ENCODE data around the gene ZBTB46. TPM values are rescaled to one million over a fixed set of nuclear protein-coding genes. Genes with fewer than 3 reads are reported as not detected.
"Not testable (repeated sequence)": the region's sequence is repeated elsewhere in the genome, so short reads cannot be mapped to it uniquely, and the experiment has no call there.

ZBTB46 gene
- total and polyA plus RNA-seq, 2 donors (not counting 1 experiment from before 2014, with no cell fraction given), result 0.96 to 4.5 TPM

DNA sequence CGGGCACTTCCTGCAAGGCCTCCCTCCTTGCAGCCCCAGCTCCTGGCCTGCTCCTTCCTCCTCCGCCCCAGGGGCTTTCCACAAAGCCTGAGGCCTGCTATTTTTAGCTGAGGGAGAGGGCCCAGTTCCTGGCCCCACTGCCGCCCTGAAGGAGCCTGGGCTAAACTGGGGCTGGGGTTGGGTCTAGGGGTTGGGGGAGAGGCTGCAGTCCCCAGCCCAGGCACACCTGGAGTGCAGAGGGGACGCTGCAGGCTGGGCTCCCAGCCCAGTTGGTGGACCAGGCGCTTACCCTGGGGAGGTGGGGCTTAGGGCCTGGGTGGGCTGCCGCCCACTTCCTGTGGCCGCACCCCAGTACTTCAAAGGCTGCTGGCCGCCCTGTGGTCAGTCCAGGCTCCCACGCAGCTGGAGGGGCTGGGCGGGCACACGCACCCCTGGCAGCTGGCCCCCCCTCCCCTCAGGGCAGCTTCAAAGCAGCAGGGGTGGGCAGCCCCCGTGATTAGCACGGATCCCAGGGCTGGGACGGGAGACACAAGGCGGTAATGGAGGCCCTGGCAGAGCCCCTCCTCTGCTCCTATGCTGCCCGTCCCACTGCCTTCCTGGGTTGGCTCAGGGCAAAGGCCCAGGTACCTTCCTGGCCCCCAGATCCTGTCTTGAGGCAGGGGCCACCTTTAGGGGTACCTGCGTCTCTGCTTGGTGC, 23.2 kb upstream of the ZBTB46 start:
- Histone ChIP-seq H3K9me3 (ENCODE audit: control insufficient read depth, insufficient read depth, low read depth, low read length) (no peaks in the 10 kb centered on the region), H4K20me1 (ENCODE audit: control insufficient read depth, extremely low read depth, insufficient read depth, low read length) (no peaks in the 10 kb centered on the region), H2AFZ (ENCODE audit: low read length) (no peak overlapping the region), H3K27me3 (ENCODE audit: control insufficient read depth, insufficient read depth, low read length) (no peaks in the 10 kb centered on the region), H3K27ac (ENCODE audit: insufficient read depth, low read length) (no peak overlapping the region), H3K79me2 (ENCODE audit: control insufficient read depth, insufficient read depth, low read length) (no peaks in the 10 kb centered on the region), H3K9ac (ENCODE audit: insufficient read depth, low read length) (no peak overlapping the region), H3K4me3 (replicated peaks in 1 of 4; ENCODE audit: control extremely low read depth in 1 of 4, insufficient read depth in 1 of 4, low read depth in 3 of 4, low read length in 4 of 4) (no peak overlapping the region), H3K4me2 (ENCODE audit: extremely low read depth, insufficient read depth, low read length) (no peak overlapping the region), H3K4me1 (ENCODE audit: control insufficient read depth, extremely low read depth, insufficient read depth, low read length) (peaks cover 20% of the 10 kb centered on the region), H3K36me3 (ENCODE audit: control insufficient read depth, insufficient read depth, low read length) (no peaks in the 10 kb centered on the region)
- TF ChIP-seq, protein P1, sequence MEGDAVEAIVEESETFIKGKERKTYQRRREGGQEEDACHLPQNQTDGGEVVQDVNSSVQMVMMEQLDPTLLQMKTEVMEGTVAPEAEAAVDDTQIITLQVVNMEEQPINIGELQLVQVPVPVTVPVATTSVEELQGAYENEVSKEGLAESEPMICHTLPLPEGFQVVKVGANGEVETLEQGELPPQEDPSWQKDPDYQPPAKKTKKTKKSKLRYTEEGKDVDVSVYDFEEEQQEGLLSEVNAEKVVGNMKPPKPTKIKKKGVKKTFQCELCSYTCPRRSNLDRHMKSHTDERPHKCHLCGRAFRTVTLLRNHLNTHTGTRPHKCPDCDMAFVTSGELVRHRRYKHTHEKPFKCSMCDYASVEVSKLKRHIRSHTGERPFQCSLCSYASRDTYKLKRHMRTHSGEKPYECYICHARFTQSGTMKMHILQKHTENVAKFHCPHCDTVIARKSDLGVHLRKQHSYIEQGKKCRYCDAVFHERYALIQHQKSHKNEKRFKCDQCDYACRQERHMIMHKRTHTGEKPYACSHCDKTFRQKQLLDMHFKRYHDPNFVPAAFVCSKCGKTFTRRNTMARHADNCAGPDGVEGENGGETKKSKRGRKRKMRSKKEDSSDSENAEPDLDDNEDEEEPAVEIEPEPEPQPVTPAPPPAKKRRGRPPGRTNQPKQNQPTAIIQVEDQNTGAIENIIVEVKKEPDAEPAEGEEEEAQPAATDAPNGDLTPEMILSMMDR (conservative IDR thresholded peaks at IDR 0.05 in 1 of 2, IDR thresholded peaks at IDR 0.05 in 1 of 2; ENCODE audit: low read depth in 1 of 2, low read length in 2 of 2), result no peak
- no peak for TF ChIP-seq EZH2 (IDR thresholded peaks at IDR 0.05; ENCODE audit: low read length, missing control alignments)
- DNase-seq (ENCODE audit: low read depth in 2 of 2), result peak in 1 of 2 donors; percentile 37

DNA sequence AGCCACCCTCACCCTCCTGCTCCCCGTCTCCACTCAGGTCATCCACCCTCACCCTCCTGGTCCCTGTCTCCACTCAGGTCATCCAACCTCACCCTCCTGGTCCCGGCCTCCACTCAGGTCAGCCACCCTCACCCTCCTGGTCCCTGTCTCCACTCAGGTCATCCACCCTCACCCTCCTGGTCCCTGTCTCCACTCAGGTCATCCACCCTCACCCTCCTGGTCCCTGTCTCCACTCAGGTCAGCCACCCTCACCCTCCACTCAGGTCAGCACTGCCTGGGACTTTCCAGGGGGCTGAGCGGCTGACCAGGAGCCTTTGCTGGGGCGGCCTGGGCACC, 22.6 kb upstream of the ZBTB46 start:
- not testable (repeated sequence) for DNase-seq (ENCODE audit: low read depth in 2 of 2); H4K20me1 ChIP-seq (ENCODE audit: control insufficient read depth, extremely low read depth, insufficient read depth, low read length); H3K27me3 ChIP-seq (ENCODE audit: control insufficient read depth, insufficient read depth, low read length); H3K4me3 ChIP-seq (replicated peaks in 1 of 4; ENCODE audit: control extremely low read depth in 1 of 4, insufficient read depth in 1 of 4, low read depth in 3 of 4, low read length in 4 of 4); H3K36me3 ChIP-seq (ENCODE audit: control insufficient read depth, insufficient read depth, low read length); H3K27ac ChIP-seq (ENCODE audit: insufficient read depth, low read length); H3K9ac ChIP-seq (ENCODE audit: insufficient read depth, low read length); H3K79me2 ChIP-seq (ENCODE audit: control insufficient read depth, insufficient read depth, low read length); H3K9me3 ChIP-seq (ENCODE audit: control insufficient read depth, insufficient read depth, low read depth, low read length); H2AFZ ChIP-seq (ENCODE audit: low read length); H3K4me2 ChIP-seq (ENCODE audit: extremely low read depth, insufficient read depth, low read length)
- H3K4me1 ChIP-seq (ENCODE audit: control insufficient read depth, extremely low read depth, insufficient read depth, low read length), result peaks cover 15% of the 10 kb centered on the region

DNA sequence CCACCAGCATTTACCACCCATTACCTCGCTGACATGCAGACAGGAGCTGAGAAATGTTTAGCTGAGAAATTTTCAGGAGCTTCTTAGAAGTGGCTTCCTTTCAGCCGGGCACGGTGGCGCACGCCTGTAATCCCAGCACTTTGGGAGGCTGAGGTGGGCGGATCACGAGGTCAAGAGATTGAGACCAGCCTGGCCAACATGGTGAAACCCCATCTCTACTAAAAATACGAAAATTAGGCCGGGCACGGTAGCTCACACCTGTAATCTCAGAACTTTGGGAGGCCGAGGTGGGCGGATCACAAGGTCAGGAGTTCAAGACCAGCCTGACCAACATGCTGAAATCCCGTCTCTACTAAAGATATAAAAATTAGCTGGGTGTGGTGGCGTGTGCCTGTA, 20.5 kb upstream of the ZBTB46 start:
- not testable (repeated sequence) for H3K4me3 ChIP-seq (replicated peaks in 1 of 4; ENCODE audit: control extremely low read depth in 1 of 4, insufficient read depth in 1 of 4, low read depth in 3 of 4, low read length in 4 of 4); H3K27me3 ChIP-seq (ENCODE audit: control insufficient read depth, insufficient read depth, low read length); H4K20me1 ChIP-seq (ENCODE audit: control insufficient read depth, extremely low read depth, insufficient read depth, low read length); H3K4me2 ChIP-seq (ENCODE audit: extremely low read depth, insufficient read depth, low read length); H3K9me3 ChIP-seq (ENCODE audit: control insufficient read depth, insufficient read depth, low read depth, low read length); H3K36me3 ChIP-seq (ENCODE audit: control insufficient read depth, insufficient read depth, low read length); H3K79me2 ChIP-seq (ENCODE audit: control insufficient read depth, insufficient read depth, low read length); H3K9ac ChIP-seq (ENCODE audit: insufficient read depth, low read length); H2AFZ ChIP-seq (ENCODE audit: low read length); H3K4me1 ChIP-seq (ENCODE audit: control insufficient read depth, extremely low read depth, insufficient read depth, low read length); H3K27ac ChIP-seq (ENCODE audit: insufficient read depth, low read length); DNase-seq (ENCODE audit: low read depth in 2 of 2)

DNA sequence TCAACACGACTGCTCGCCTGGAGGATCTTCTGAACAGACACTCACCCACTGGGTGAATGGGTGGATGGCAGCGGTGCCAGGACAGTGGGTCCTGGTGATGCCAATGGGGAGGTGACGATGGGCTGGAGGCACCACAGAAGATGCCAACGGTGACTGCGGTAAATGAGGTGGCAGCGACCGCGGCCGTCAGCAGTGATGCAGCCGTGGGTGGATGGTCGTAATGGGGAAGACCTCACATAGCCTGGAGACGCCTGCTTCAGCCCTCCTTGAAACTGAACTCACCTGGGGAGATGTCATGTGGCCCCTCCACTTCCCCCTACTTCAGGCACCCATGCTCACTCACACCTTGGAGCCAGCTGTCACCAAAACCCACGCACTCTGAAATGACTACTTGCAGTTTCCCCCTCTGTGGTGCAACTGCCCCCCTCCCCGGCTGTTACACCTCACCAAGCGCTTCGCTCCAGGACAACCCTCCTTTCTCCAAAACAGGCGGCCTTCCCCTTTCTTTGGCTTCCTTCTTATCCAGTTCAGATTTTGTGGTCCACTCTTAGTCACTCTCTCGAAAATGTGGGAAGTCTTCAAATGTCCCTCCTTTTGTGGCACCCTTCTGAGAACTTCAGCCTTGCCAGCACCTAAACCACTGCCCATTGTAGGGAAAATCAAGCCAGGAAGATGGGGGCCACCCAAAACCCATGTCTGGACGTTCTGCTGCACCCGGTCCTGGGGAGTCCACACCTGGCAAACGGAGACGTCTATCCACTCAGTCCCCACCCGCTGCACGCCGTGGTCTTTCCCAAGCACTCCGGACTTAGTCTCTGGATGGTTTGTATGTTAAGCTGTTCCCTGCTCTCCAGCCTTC, 19.9 kb upstream of the ZBTB46 start:
- Histone ChIP-seq H3K4me1 (ENCODE audit: control insufficient read depth, extremely low read depth, insufficient read depth, low read length) (peaks cover 14% of the 10 kb centered on the region), H4K20me1 (ENCODE audit: control insufficient read depth, extremely low read depth, insufficient read depth, low read length) (no peaks in the 10 kb centered on the region), H2AFZ (ENCODE audit: low read length) (no peak overlapping the region), H3K9me3 (ENCODE audit: control insufficient read depth, insufficient read depth, low read depth, low read length) (no peaks in the 10 kb centered on the region), H3K27me3 (ENCODE audit: control insufficient read depth, insufficient read depth, low read length) (peaks cover 5% of the 10 kb centered on the region), H3K4me3 (replicated peaks in 1 of 4; ENCODE audit: control extremely low read depth in 1 of 4, insufficient read depth in 1 of 4, low read depth in 3 of 4, low read length in 4 of 4) (no peak overlapping the region), H3K9ac (ENCODE audit: insufficient read depth, low read length) (no peak overlapping the region), H3K36me3 (ENCODE audit: control insufficient read depth, insufficient read depth, low read length) (no peaks in the 10 kb centered on the region), H3K79me2 (ENCODE audit: control insufficient read depth, insufficient read depth, low read length) (no peaks in the 10 kb centered on the region), H3K27ac (ENCODE audit: insufficient read depth, low read length) (no peak overlapping the region), H3K4me2 (ENCODE audit: extremely low read depth, insufficient read depth, low read length) (no peak overlapping the region)
- no peak for DNase-seq (ENCODE audit: low read depth in 2 of 2)
- no peak for TF ChIP-seq EZH2 (IDR thresholded peaks at IDR 0.05; ENCODE audit: low read length, missing control alignments)
- TF ChIP-seq, protein P1 (conservative IDR thresholded peaks at IDR 0.05 in 1 of 2, IDR thresholded peaks at IDR 0.05 in 1 of 2; ENCODE audit: low read depth in 1 of 2, low read length in 2 of 2), result no peak
